HEK293 (cell line): ENCODE results near the gene KRT73.

ENCODE experiments used
- CTCF ChIA-PET: fragments of 350-600 bp; formaldehyde crosslinking; extraction: SDS; loops from one replicate; lab custom pipeline; 2021; ENCODE audit warnings: antibody characterized with exemption; lab: Yijun Ruan, JAX
- POLR2A ChIA-PET: fragments of 300-600 bp; formaldehyde crosslinking; extraction: SDS; loops from one replicate; lab custom pipeline; 2020; ENCODE audit warnings: antibody characterized with exemption, inconsistent platforms; lab: Yijun Ruan, JAX
- H3K27ac ChIP-seq: fragments of 200-500 bp; sonication (Bioruptor generic); 2 replicates; pipeline ENCODE4 v1.5.1; 2014; ENCODE audit warnings: low read depth, low read length, control low read depth, inconsistent platforms; ENCODE audit errors: extremely low read depth
- H3K36me3 ChIP-seq, 2 experiments: fragments of 200-500 bp in 1 of 2; sonication (Bioruptor generic) in 1 of 2; 1 replicate in 1 of 2; 2 replicates in 1 of 2; pipeline ENCODE4 v1.5.1; 2014 to 2017; ENCODE audit warnings: inconsistent platforms in 2 of 2, low read length in 2 of 2; ENCODE audit not compliant: control insufficient read depth in 2 of 2, insufficient read depth in 1 of 2
- H3K4me1 ChIP-seq: fragments of 200-500 bp; sonication (Bioruptor generic); 2 replicates; pipeline ENCODE4 v1.5.1; 2014; ENCODE audit warnings: mild to moderate bottlenecking, low read length, inconsistent platforms; ENCODE audit not compliant: control insufficient read depth, insufficient read depth
- H3K4me3 ChIP-seq: 2 replicates; pipeline ENCODE4 v1.5.1; 2011; ENCODE audit warnings: low read depth, mild to moderate bottlenecking, control low read depth, low read length, moderate library complexity
- H3K9me3 ChIP-seq: fragments of 200-500 bp; sonication (Bioruptor generic); 2 replicates; pipeline ENCODE4 v1.5.1; 2014; ENCODE audit warnings: low read depth, low read length, inconsistent platforms; ENCODE audit not compliant: control insufficient read depth, insufficient read depth
- ATF2 ChIP-seq: fragments of 450-650 bp; formaldehyde crosslinking; IDR thresholded peaks from 2 replicates; pipeline ENCODE4 v1.5.1; 2016; ENCODE audit warnings: missing biosample characterization, missing genetic modification characterization, low read depth
- BCL11B ChIP-seq: fragments of 450-650 bp; formaldehyde crosslinking; IDR thresholded peaks from 2 replicates; pipeline ENCODE4 v1.5.1; 2016; ENCODE audit warnings: low read depth, missing biosample characterization, missing genetic modification characterization
- GLI2 ChIP-seq: fragments of 450-650 bp; formaldehyde crosslinking; IDR thresholded peaks from 2 replicates; pipeline ENCODE4; 2017; ENCODE audit warnings: missing biosample characterization, missing genetic modification characterization, low read depth, borderline replicate concordance
- HOXC10 ChIP-seq: sonication (generic); formaldehyde crosslinking; IDR thresholded peaks from 2 replicates; pipeline ENCODE4 v1.8.1; 2023; ENCODE audit warnings: mild to moderate bottlenecking, missing genetic modification reagents
- KLF17 ChIP-seq: fragments of 450-650 bp; formaldehyde crosslinking; IDR thresholded peaks from 2 replicates; pipeline ENCODE4 v1.5.1; 2016; ENCODE audit warnings: missing biosample characterization, missing genetic modification characterization
- MEIS1 ChIP-seq: sonication (generic); formaldehyde crosslinking; IDR thresholded peaks from 2 replicates; pipeline ENCODE4 v1.8.1; 2022; ENCODE audit warnings: missing genetic modification reagents, mild to moderate bottlenecking, borderline replicate concordance
- SCRT2 ChIP-seq: fragments of 450-650 bp; formaldehyde crosslinking; IDR thresholded peaks from 2 replicates; pipeline ENCODE4 v1.5.1; 2016; ENCODE audit warnings: missing biosample characterization, missing genetic modification characterization
- SP3 ChIP-seq: fragments of 450-650 bp; formaldehyde crosslinking; IDR thresholded peaks from 2 replicates; pipeline ENCODE4 v1.5.1; 2016; ENCODE audit warnings: missing biosample characterization, missing genetic modification characterization
- TSHZ1 ChIP-seq: fragments of 450-650 bp; formaldehyde crosslinking; IDR thresholded peaks from 2 replicates; pipeline ENCODE4 v1.5.1; 2016; ENCODE audit warnings: missing biosample characterization, missing genetic modification characterization, borderline replicate concordance
- ZBTB8A ChIP-seq: fragments of 450-650 bp; formaldehyde crosslinking; IDR thresholded peaks from 2 replicates; pipeline ENCODE4 v1.5.1; 2016; ENCODE audit warnings: missing biosample characterization, missing genetic modification characterization
- ZNF10 ChIP-seq: fragments of 450-650 bp; formaldehyde crosslinking; IDR thresholded peaks from 2 replicates; pipeline ENCODE4 v1.5.1; 2017; ENCODE audit warnings: missing biosample characterization, missing genetic modification characterization
- ZNF114 ChIP-seq: fragments of 450-650 bp; formaldehyde crosslinking; IDR thresholded peaks from 2 replicates; pipeline ENCODE4 v1.5.0; 2017; ENCODE audit warnings: missing biosample characterization, missing genetic modification characterization
- ZNF148 ChIP-seq: fragments of 450-650 bp; formaldehyde crosslinking; IDR thresholded peaks from 2 replicates; pipeline ENCODE4 v1.5.0; 2017; ENCODE audit warnings: missing biosample characterization, missing genetic modification characterization, borderline replicate concordance
- ZNF202 ChIP-seq: fragments of 450-650 bp; formaldehyde crosslinking; IDR thresholded peaks from 2 replicates; pipeline ENCODE4 v1.5.1; 2016; ENCODE audit warnings: missing biosample characterization, missing genetic modification characterization, borderline replicate concordance
- ZNF785 ChIP-seq: fragments of 450-650 bp; formaldehyde crosslinking; IDR thresholded peaks from 2 replicates; pipeline ENCODE4 v1.5.1; 2016; ENCODE audit warnings: missing biosample characterization, missing genetic modification characterization
- ZNF837 ChIP-seq: fragments of 450-650 bp; formaldehyde crosslinking; IDR thresholded peaks from 2 replicates; pipeline ENCODE4 v1.5.1; 2016; ENCODE audit warnings: missing biosample characterization, missing genetic modification characterization

KRT73 gene

DNA sequence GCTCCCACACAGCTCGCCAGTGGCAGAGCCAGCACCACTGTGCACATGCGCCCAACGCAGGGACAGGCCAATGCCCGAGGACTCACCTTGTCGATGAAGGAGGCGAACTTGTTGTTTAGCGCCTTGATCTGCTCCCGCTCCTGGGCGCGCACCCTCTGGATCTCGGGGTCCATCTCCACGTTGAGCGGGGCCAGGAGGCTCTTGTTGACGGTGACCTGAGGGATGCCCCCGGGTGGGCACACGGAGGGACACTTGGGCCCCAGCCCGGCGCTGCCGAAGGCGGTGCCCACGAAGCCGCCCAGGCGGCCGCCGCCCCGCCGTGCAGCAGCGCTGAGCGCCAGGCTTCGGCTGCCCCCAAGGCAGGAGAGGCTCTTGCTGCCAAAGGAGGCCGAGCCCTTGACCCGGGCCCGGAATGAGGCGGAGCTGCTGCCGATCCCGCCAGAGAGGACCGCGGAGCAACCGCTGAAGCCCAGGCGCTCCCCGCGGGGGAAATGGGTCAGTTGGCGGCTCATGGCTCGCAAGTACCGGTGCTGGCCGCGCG is 17.3 kb downstream of the KRT73 start, which contains the start of gene KRT72 (continued):
- TF ChIP-seq MEIS1 (CRISPR knock-in tag), result no peak
- no peak for TF ChIP-seq ZNF114 (tag by site-specific recombination)
- TF ChIP-seq ZNF148 (tag by site-specific recombination), result no peak
- no peak for TF ChIP-seq ZNF785 (tag by site-specific recombination)
- TF ChIP-seq ZBTB8A (tag by site-specific recombination), result no peak
- no peak for TF ChIP-seq SCRT2 (tag by site-specific recombination)

DNA sequence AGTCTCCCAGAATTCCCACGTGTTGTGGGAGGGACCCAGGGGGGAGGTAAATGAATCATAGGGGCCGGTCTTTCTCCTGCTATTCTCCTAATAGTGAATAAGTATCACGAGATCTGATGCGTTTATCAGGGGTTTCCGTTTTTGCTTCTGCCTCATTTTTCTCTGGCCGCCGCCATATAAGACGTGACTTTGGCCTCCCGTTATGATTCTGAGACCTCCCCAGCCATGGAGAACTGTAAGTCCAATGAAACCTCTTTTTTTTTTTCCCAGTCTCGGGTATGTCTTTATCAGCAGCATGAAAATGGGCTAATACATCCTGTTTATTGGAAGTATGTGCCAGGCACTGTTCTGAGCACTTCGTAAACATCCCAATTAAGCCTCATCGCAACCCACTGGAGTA is 17.9 kb downstream of the KRT73 start:
- CTCF ChIA-PET, result interaction anchor here (1.5 kb wide), 1 partner anchor 228 kb away, joined by 4 read pairs; no protein-coding TSS in a partner anchor
- H3K9me3 ChIP-seq, result no peaks in the 10 kb centered on the region
- H3K27ac ChIP-seq, result no peak overlapping the region
- no peaks in the 10 kb centered on the region for H3K4me1 ChIP-seq
- no peaks in the 10 kb centered on the region for H3K36me3 ChIP-seq
- TF ChIP-seq ZNF837 (no peak), ATF2 (tag by site-specific recombination) (no peak), BCL11B (tag by site-specific recombination) (no peak), ZNF10 (no peak), TSHZ1 (tag by site-specific recombination) (no peak), SP3 (tag by site-specific recombination) (no peak), GLI2 (tag by site-specific recombination) (no peak), ZNF202 (no peak), KLF17 (tag by site-specific recombination) (no peak), HOXC10 (no peak)
- POLR2A ChIA-PET, result no interaction called here
- H3K4me3 ChIP-seq, result no peak overlapping the region
